ENCODE measurements around the gene DIP2C.
"Not testable (repeated sequence)": the region's sequence is repeated elsewhere in the genome, so short reads cannot be mapped to it uniquely, and the experiment has no call there.

Gene DIP2C

GRCh38 chr10:641149-642010 is 48.1 kb downstream of the DIP2C start:
- no peak for DNase-seq (ENCODE audit: low read depth, low spot score)

GRCh38 chr10:640673-641045 is 48.8 kb downstream of the DIP2C start:
- no peak for DNase-seq (ENCODE audit: low read depth, low spot score)

GRCh38 chr10:639751-640672 is 49.5 kb downstream of the DIP2C start:
- no peak for DNase-seq (ENCODE audit: low read depth, low spot score)

GRCh38 chr10:639001-639750 is 50.3 kb downstream of the DIP2C start:
- DNase-seq (ENCODE audit: low read depth, low spot score), result no peak

- DNase-seq (ENCODE audit: low read depth, low spot score), result no peak
Measured at GRCh38 chr10:637771-638195, 51.7 kb downstream of the DIP2C start.

GRCh38 chr10:637221-637620 is 52.2 kb downstream of the DIP2C start:
- no peak for DNase-seq (ENCODE audit: low read depth, low spot score)

- no peak for DNase-seq (ENCODE audit: low read depth, low spot score)
Measured at GRCh38 chr10:636769-637168, 52.7 kb downstream of the DIP2C start.

- no peak for DNase-seq (ENCODE audit: low read depth, low spot score)
Measured at GRCh38 chr10:636016-636730, 53.3 kb downstream of the DIP2C start.

- DNase-seq (ENCODE audit: low read depth, low spot score), result no peak
Measured at GRCh38 chr10:635088-635861, 54.2 kb downstream of the DIP2C start.

GRCh38 chr10:634256-634655 is 55.2 kb downstream of the DIP2C start:
- no peak for DNase-seq (ENCODE audit: low read depth, low spot score)

- no peak for DNase-seq (ENCODE audit: low read depth, low spot score)
Measured at GRCh38 chr10:633279-634245, 55.9 kb downstream of the DIP2C start.

GRCh38 chr10:632807-633177 is 56.7 kb downstream of the DIP2C start:
- not testable (repeated sequence) for DNase-seq (ENCODE audit: low read depth, low spot score)

- not testable (repeated sequence) for DNase-seq (ENCODE audit: low read depth, low spot score)
Measured at GRCh38 chr10:632155-632806, 57.2 kb downstream of the DIP2C start.

GRCh38 chr10:631266-631665 is 58.2 kb downstream of the DIP2C start:
- no peak for DNase-seq (ENCODE audit: low read depth, low spot score)

- no peak for DNase-seq (ENCODE audit: low read depth, low spot score)
Measured at GRCh38 chr10:630581-631073, 58.8 kb downstream of the DIP2C start.

GRCh38 chr10:629186-629998 is 60.1 kb downstream of the DIP2C start:
- no peak for DNase-seq (ENCODE audit: low read depth, low spot score)

GRCh38 chr10:628386-629045 is 61.0 kb downstream of the DIP2C start:
- DNase-seq (ENCODE audit: low read depth, low spot score), result no peak
